PC-9 (cell line): ENCODE results near the gene SLC45A2.

Experiments used
- EZH2 ChIP-seq: fragments of 200-600 bp; sonication (generic); IDR thresholded peaks from 2 replicates; pipeline ENCODE4 v1.8.0; 2017; ENCODE audit warnings: antibody characterized with exemption, low read depth
- TF ChIP-seq, protein P1 (sequence below): fragments of 200-600 bp; sonication (generic); conservative IDR thresholded peaks from 2 replicates; pipeline ENCODE4 v1.6.1; 2017; ENCODE audit warnings: mixed run types, antibody characterized with exemption, mild to moderate bottlenecking, moderate library complexity

- TF ChIP-seq, protein P1, sequence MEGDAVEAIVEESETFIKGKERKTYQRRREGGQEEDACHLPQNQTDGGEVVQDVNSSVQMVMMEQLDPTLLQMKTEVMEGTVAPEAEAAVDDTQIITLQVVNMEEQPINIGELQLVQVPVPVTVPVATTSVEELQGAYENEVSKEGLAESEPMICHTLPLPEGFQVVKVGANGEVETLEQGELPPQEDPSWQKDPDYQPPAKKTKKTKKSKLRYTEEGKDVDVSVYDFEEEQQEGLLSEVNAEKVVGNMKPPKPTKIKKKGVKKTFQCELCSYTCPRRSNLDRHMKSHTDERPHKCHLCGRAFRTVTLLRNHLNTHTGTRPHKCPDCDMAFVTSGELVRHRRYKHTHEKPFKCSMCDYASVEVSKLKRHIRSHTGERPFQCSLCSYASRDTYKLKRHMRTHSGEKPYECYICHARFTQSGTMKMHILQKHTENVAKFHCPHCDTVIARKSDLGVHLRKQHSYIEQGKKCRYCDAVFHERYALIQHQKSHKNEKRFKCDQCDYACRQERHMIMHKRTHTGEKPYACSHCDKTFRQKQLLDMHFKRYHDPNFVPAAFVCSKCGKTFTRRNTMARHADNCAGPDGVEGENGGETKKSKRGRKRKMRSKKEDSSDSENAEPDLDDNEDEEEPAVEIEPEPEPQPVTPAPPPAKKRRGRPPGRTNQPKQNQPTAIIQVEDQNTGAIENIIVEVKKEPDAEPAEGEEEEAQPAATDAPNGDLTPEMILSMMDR: no peak
- TF ChIP-seq EZH2: no peak
These were observed 36.8 kb upstream of the SLC45A2 start for GRCh38 chr5:34021334-34021733.
